DOHH2 (cell line): Measurements from ENCODE around the gene HIVEP2.

Source experiments
- H3F3A ChIP-seq: fragments of 200-600 bp; sonication (generic), shearing (Covaris generic); 2 replicates; pipeline ENCODE4 v1.6.0; 2016; ENCODE audit warnings: antibody characterized with exemption, mild to moderate bottlenecking; ENCODE audit not compliant: control insufficient read depth, insufficient read depth
- H3K27ac ChIP-seq: fragments of 200-600 bp; sonication (generic); 2 replicates; pipeline ENCODE4 v1.5.1; 2014; ENCODE audit warnings: low read depth, mild to moderate bottlenecking, low read length, moderate library complexity
- H3K27me3 ChIP-seq: fragments of 200-600 bp; sonication (generic); 2 replicates; pipeline ENCODE4 v1.6.1; 2014; ENCODE audit warnings: mild to moderate bottlenecking, low read length, mixed read lengths; ENCODE audit not compliant: control insufficient read depth
- H3K36me3 ChIP-seq: fragments of 200-600 bp; sonication (generic); 2 replicates; pipeline ENCODE4 v1.6.1; 2014; ENCODE audit warnings: mild to moderate bottlenecking, low read length, moderate library complexity, mixed read lengths; ENCODE audit not compliant: control insufficient read depth
- H3K4me1 ChIP-seq: fragments of 200-600 bp; sonication (generic); 2 replicates; pipeline ENCODE4 v1.6.1; 2014; ENCODE audit warnings: mild to moderate bottlenecking, low read length, mixed read lengths; ENCODE audit not compliant: control insufficient read depth
- H3K4me2 ChIP-seq: fragments of 200-600 bp; sonication (generic); 2 replicates; pipeline ENCODE4 v1.6.0; 2014; ENCODE audit warnings: mild to moderate bottlenecking, low read length, moderate library complexity
- H3K4me3 ChIP-seq: fragments of 200-600 bp; sonication (generic); 2 replicates; pipeline ENCODE4 v1.5.1; 2014; ENCODE audit warnings: mild to moderate bottlenecking, low read length, mixed read lengths
- H3K79me2 ChIP-seq: fragments of 200-600 bp; sonication (generic); 2 replicates; pipeline ENCODE4 v1.6.1; 2014; ENCODE audit warnings: mild to moderate bottlenecking, low read length, mixed read lengths; ENCODE audit not compliant: control insufficient read depth
- H3K9me2 ChIP-seq: fragments of 200-600 bp; sonication (generic); replicated peaks from 2 replicates; pipeline ENCODE4 v1.6.1; 2014; ENCODE audit warnings: mild to moderate bottlenecking, low read length, mixed read lengths; ENCODE audit not compliant: control insufficient read depth
- H3K9me3 ChIP-seq: fragments of 200-600 bp; sonication (generic); 2 replicates; pipeline ENCODE4 v1.6.1; 2014; ENCODE audit warnings: antibody characterized with exemption, low read length, mixed read lengths; ENCODE audit not compliant: control insufficient read depth, insufficient read depth
- H4K20me1 ChIP-seq: fragments of 200-600 bp; sonication (generic); 2 replicates; pipeline ENCODE4 v1.6.0; 2014; ENCODE audit warnings: low read depth, mild to moderate bottlenecking, antibody characterized with exemption, low read length, moderate library complexity; ENCODE audit not compliant: control insufficient read depth, insufficient read depth
- CTCF ChIP-seq: fragments of 200-600 bp; sonication (generic); IDR thresholded peaks from one replicate; pipeline ENCODE4 v1.5.1; 2014; ENCODE audit warnings: antibody characterized with exemption, mild to moderate bottlenecking, low read depth, low read length; ENCODE audit not compliant: poor library complexity, severe bottlenecking
- EZH2phosphoT487 ChIP-seq: fragments of 200-600 bp; sonication (generic); IDR thresholded peaks from 2 replicates; pipeline ENCODE4 v1.6.1; 2017; ENCODE audit warnings: borderline replicate concordance, mild to moderate bottlenecking, antibody characterized with exemption, low read length, moderate library complexity, mixed read lengths

HIVEP2 gene

GRCh38 chr6:142838821-142839685 lies 105.9 kb downstream of the HIVEP2 start:
- peaks cover 44% of the 10 kb centered on the region for H3K4me1 ChIP-seq
- 0 out of 2 replicates have a peak, but pooled peaks cover 2% of the 10 kb centered on the region for H3F3A ChIP-seq
- no peaks in the 10 kb centered on the region for H3K9me3 ChIP-seq
- H3K9me2 ChIP-seq = no peaks in the 10 kb centered on the region
- H3K36me3 ChIP-seq = peaks cover 14% of the 10 kb centered on the region
- TF ChIP-seq CTCF (no peak), EZH2phosphoT487 (no peak)
- peaks cover 39% of the 10 kb centered on the region for H3K79me2 ChIP-seq
- H3K4me3 ChIP-seq = peak overlapping the region; percentile 8
- H3K4me2 ChIP-seq = peak overlapping the region; percentile 38
- no peaks in the 10 kb centered on the region for H4K20me1 ChIP-seq
- no peaks in the 10 kb centered on the region for H3K27me3 ChIP-seq
- no peak overlapping the region for H3K27ac ChIP-seq

- no peak overlapping the region for H3K27ac ChIP-seq
- no peak for TF ChIP-seq EZH2phosphoT487
- TF ChIP-seq CTCF = no peak
- H4K20me1 ChIP-seq = no peaks in the 10 kb centered on the region
- H3K9me3 ChIP-seq = no peaks in the 10 kb centered on the region
- peaks cover 26% of the 10 kb centered on the region for H3K36me3 ChIP-seq
- H3K4me1 ChIP-seq = peaks cover 22% of the 10 kb centered on the region
- no peaks in the 10 kb centered on the region for H3K27me3 ChIP-seq
- H3F3A ChIP-seq = 0 out of 2 replicates have a peak, but pooled peaks cover 2% of the 10 kb centered on the region
- no peak overlapping the region for H3K4me3 ChIP-seq
- peaks cover 18% of the 10 kb centered on the region for H3K79me2 ChIP-seq
- H3K9me2 ChIP-seq = no peaks in the 10 kb centered on the region
- no peak overlapping the region for H3K4me2 ChIP-seq
Measured at GRCh38 chr6:142835787-142836535, 109.0 kb downstream of the HIVEP2 start.

- no peak overlapping the region for H3K4me3 ChIP-seq
- no peaks in the 10 kb centered on the region for H3K27me3 ChIP-seq
- no peaks in the 10 kb centered on the region for H3K9me2 ChIP-seq
- peaks cover 16% of the 10 kb centered on the region for H3K4me1 ChIP-seq
- H3K79me2 ChIP-seq = peaks cover 16% of the 10 kb centered on the region
- TF ChIP-seq CTCF (no peak), EZH2phosphoT487 (no peak)
- no peak overlapping the region for H3K4me2 ChIP-seq
- H3K27ac ChIP-seq = no peak overlapping the region
- H3F3A ChIP-seq = no peaks in the 10 kb centered on the region
- no peaks in the 10 kb centered on the region for H3K9me3 ChIP-seq
- H3K36me3 ChIP-seq = peaks cover 28% of the 10 kb centered on the region
- H4K20me1 ChIP-seq = no peaks in the 10 kb centered on the region
Measured at GRCh38 chr6:142834853-142835252, 110.1 kb downstream of the HIVEP2 start.
